ENCODE measurements around the gene SLC30A7. TPM values are rescaled to one million over a fixed set of nuclear protein-coding genes. Genes with fewer than 3 reads are reported as not detected.

The SLC30A7 gene
- polyA plus RNA-seq, 1 of the 3 experiments (the other 2 are of a cell fraction) = 4.0 TPM

DNA sequence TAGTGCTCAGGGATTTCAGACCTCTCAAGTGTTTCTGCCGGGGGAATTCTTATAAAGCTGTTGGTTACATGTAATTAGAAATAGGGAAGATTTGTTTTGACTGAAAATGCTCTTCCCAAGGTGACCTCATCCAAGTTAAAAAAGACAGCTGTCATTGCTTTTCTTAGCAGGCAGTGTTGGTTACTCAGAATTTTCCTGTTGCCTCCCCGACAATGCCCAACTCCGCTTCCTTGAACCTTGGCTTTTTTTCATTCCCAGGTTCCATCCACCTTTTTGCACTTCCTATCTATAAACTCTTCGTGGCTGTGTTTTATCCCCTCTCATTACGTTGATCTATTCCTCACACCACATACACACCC, 130.5 kb downstream of the SLC30A7 start (continued):
- TF ChIP-seq EZH2phosphoT487 (IDR thresholded peaks at IDR 0.05; ENCODE audit: borderline replicate concordance, low read depth) (no peak), FOXM1 (IDR thresholded peaks at IDR 0.05; ENCODE audit: low read depth) (no peak)

DNA sequence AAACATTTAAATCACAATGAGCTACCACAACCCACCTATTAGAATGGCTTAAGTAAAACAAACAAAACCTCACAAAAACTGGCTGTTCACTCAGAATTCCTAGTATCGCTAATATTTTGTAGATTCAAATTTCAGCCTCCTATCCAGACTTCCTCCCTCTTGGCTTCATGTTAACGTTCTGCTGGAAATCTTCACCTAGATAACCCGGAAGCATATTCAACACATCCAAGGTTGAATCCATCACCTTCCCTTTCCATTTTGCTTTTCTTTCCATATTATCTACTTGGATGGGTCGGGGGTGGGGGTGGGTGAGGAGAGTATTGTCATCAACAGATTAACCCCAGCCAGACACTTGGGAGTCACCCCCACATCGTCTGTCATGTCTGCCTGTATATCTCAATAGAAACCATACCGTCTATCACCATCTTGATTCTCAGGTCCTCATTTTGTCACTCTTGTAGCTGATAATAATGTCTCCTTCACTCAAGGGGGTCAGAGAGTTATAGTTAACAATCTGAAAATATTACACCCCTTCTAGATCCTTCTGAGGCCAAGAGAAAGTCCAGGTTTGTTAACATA, 131.4 kb downstream of the SLC30A7 start:
- CTCF ChIA-PET = no interaction called here
- Histone ChIP-seq H3K27me3 (ENCODE audit: insufficient read depth) (no peaks in the 10 kb centered on the region), H3K79me2 (ENCODE audit: insufficient read depth) (peaks cover 41% of the 10 kb centered on the region), H3K4me2 (no peak overlapping the region), H3K9ac (no peak overlapping the region), H4K20me1 (ENCODE audit: insufficient read depth) (no peaks in the 10 kb centered on the region), H3K36me3 (replicated peaks in 1 of 2; ENCODE audit: control insufficient read depth in 1 of 2, insufficient read depth in 2 of 2, low read length in 1 of 2) (peaks cover 0 to 10% of the 10 kb centered on the region in 2 experiments), H3K4me3 (ENCODE audit: low read depth in 2 of 2, low read length in 1 of 2) (no peak overlapping the region), H3K27ac (ENCODE audit: low read depth in 2 of 2, low read length in 1 of 2) (no peak overlapping the region), H3K4me1 (ENCODE audit: control insufficient read depth in 1 of 2, insufficient read depth in 2 of 2, low read depth in 1 of 2, low read length in 1 of 2) (peaks cover 4 to 6% of the 10 kb centered on the region in 2 experiments; a peak in 2 of 4 replicates), H2AFZ (ENCODE audit: low read depth) (no peak overlapping the region), H3K9me2 (no peaks in the 10 kb centered on the region), H3F3A (replicated peaks; ENCODE audit: insufficient read depth) (no peaks in the 10 kb centered on the region), H3K9me3 (no peaks in the 10 kb centered on the region)
- no peak for DNase-seq
- TF ChIP-seq TAF1 (IDR thresholded peaks at IDR 0.05; ENCODE audit: borderline replicate concordance, low read depth, low read length) (no peak), GATA2 (CRISPR knock-in tag; IDR thresholded peaks at IDR 0.05) (no peak), CTCF (IDR thresholded peaks at IDR 0.05) (no peak), MXI1 (IDR thresholded peaks at IDR 0.05; ENCODE audit: low read depth, low read length) (no peak), YY1 (IDR thresholded peaks at IDR 0.05; ENCODE audit: low read depth) (no peak), CHD2 (IDR thresholded peaks at IDR 0.05; ENCODE audit: low read length, partially characterized antibody) (no peak)
- TF ChIP-seq, protein P1, sequence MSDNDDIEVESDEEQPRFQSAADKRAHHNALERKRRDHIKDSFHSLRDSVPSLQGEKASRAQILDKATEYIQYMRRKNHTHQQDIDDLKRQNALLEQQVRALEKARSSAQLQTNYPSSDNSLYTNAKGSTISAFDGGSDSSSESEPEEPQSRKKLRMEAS (IDR thresholded peaks at IDR 0.05; ENCODE audit: low read depth) = no peak
- WGBS (ENCODE audit: low lambda C conversion rate) = 96% methylated on average over 6 of the region's 6 CpGs
- POLR2A ChIA-PET = no interaction called here

- H3K4me1 ChIP-seq (ENCODE audit: control insufficient read depth in 1 of 2, insufficient read depth in 2 of 2, low read depth in 1 of 2, low read length in 1 of 2) = peaks cover 4 to 6% of the 10 kb centered on the region in 2 experiments; a peak in 2 of 4 replicates
- no peak overlapping the region for H3K9ac ChIP-seq
- no peaks in the 10 kb centered on the region for H3K27me3 ChIP-seq (ENCODE audit: insufficient read depth)
- H3K79me2 ChIP-seq (ENCODE audit: insufficient read depth) = peaks cover 37% of the 10 kb centered on the region
- ChIA-PET POLR2A (no interaction called here), CTCF (no interaction called here)
- peaks cover 0 to 10% of the 10 kb centered on the region in 2 experiments for H3K36me3 ChIP-seq (replicated peaks in 1 of 2; ENCODE audit: control insufficient read depth in 1 of 2, insufficient read depth in 2 of 2, low read length in 1 of 2)
- 0 out of 2 replicates have a peak, but pooled peaks cover 3% of the 10 kb centered on the region for H3K9me3 ChIP-seq
- H3K27ac ChIP-seq (ENCODE audit: low read depth in 2 of 2, low read length in 1 of 2) = no peak overlapping the region
- no peaks in the 10 kb centered on the region for H3F3A ChIP-seq (replicated peaks; ENCODE audit: insufficient read depth)
- H2AFZ ChIP-seq (ENCODE audit: low read depth) = no peak overlapping the region
- no peak overlapping the region for H3K4me3 ChIP-seq (ENCODE audit: low read depth in 2 of 2, low read length in 1 of 2)
- H4K20me1 ChIP-seq (ENCODE audit: insufficient read depth) = no peaks in the 10 kb centered on the region
- no peak for DNase-seq
- WGBS (ENCODE audit: low lambda C conversion rate) = 65% methylated on average over 2 of the region's 2 CpGs
- no peak for TF ChIP-seq POLR2AphosphoS5 (IDR thresholded peaks at IDR 0.05; ENCODE audit: low read depth, low read length)
- no peak for TF ChIP-seq TCF12 (IDR thresholded peaks at IDR 0.05)
- H3K9me2 ChIP-seq = no peaks in the 10 kb centered on the region
- H3K4me2 ChIP-seq = no peak overlapping the region
These were observed 132.6 kb downstream of the SLC30A7 start for GRCh38 chr1:101028466-101028865.
